A172 (cell line): ENCODE results near the gene RNU7-1. TPM values are rescaled to one million over a fixed set of nuclear protein-coding genes. Genes with fewer than 3 reads are reported as not detected.

ENCODE experiments used
- DNase-seq: peaks from one replicate; pipeline ENCODE4 v3.0.0-alpha.2; 2015; ENCODE audit warnings: low spot score
- total RNA-seq: library from RNA; depleted of rRNA; stranded (reverse); fragments of >200 nt; shearing (Covaris generic); gene quantifications from 2 replicates; pipeline ENCODE4 v1.2.3, GENCODE V29; 2014

RNU7-1 gene
- total RNA-seq, 1 experiment from 2014 or later = not detected

- DNase-seq = no peak
These were observed 21.0 kb downstream of the RNU7-1 start for GRCh38 chr12:6964605-6965025.

GRCh38 chr12:6965026-6965661, 21.5 kb downstream of the RNU7-1 start:
- peak; percentile 30 for DNase-seq

- no peak for DNase-seq
These were observed 22.1 kb downstream of the RNU7-1 start for GRCh38 chr12:6965714-6966113.

GRCh38 chr12:6966351-6966750, 22.7 kb downstream of the RNU7-1 start:
- no peak for DNase-seq

GRCh38 chr12:6967651-6968100, 24.1 kb downstream of the RNU7-1 start:
- DNase-seq = no peak

- DNase-seq = no peak
These were observed 24.8 kb downstream of the RNU7-1 start for GRCh38 chr12:6968426-6968825.

- DNase-seq = no peak
These were observed 26.5 kb downstream of the RNU7-1 start for GRCh38 chr12:6970096-6970527.

- no peak for DNase-seq
These were observed 30.6 kb downstream of the RNU7-1 start for GRCh38 chr12:6974180-6974579.

- no peak for DNase-seq
These were observed 31.8 kb downstream of the RNU7-1 start for GRCh38 chr12:6975297-6976032.

- DNase-seq = no peak
These were observed 34.0 kb downstream of the RNU7-1 start for GRCh38 chr12:6977653-6978052.

GRCh38 chr12:6978188-6978587, 34.6 kb downstream of the RNU7-1 start:
- no peak for DNase-seq

GRCh38 chr12:6978611-6979011, 35.0 kb downstream of the RNU7-1 start:
- DNase-seq = no peak

GRCh38 chr12:6979021-6979420, 35.4 kb downstream of the RNU7-1 start:
- DNase-seq = no peak

- no peak for DNase-seq
These were observed 35.8 kb downstream of the RNU7-1 start for GRCh38 chr12:6979453-6979852.

GRCh38 chr12:6980075-6980474, 36.5 kb downstream of the RNU7-1 start:
- no peak for DNase-seq

GRCh38 chr12:6980740-6981139, 37.1 kb downstream of the RNU7-1 start:
- no peak for DNase-seq

GRCh38 chr12:6981152-6982052, 37.8 kb downstream of the RNU7-1 start:
- DNase-seq = no peak

- DNase-seq = no peak
These were observed 38.9 kb downstream of the RNU7-1 start for GRCh38 chr12:6982532-6982931.

GRCh38 chr12:6987956-6988553, 44.4 kb downstream of the RNU7-1 start:
- DNase-seq = no peak
